GM21528 (cell line): Measurements from ENCODE around the gene RINL.
"Not testable (repeated sequence)": the region's sequence is repeated elsewhere in the genome, so short reads cannot be mapped to it uniquely, and the experiment has no call there.

Experiments
- ATAC-seq: cut with Tn5 transposase; IDR thresholded peaks from one replicate; pipeline ENCODE4 v1.9.1; 2021; ENCODE audit warnings: mild to moderate bottlenecking, moderate library complexity; ENCODE audit not compliant: unreplicated experiment, low FRiP score

The RINL gene

DNA sequence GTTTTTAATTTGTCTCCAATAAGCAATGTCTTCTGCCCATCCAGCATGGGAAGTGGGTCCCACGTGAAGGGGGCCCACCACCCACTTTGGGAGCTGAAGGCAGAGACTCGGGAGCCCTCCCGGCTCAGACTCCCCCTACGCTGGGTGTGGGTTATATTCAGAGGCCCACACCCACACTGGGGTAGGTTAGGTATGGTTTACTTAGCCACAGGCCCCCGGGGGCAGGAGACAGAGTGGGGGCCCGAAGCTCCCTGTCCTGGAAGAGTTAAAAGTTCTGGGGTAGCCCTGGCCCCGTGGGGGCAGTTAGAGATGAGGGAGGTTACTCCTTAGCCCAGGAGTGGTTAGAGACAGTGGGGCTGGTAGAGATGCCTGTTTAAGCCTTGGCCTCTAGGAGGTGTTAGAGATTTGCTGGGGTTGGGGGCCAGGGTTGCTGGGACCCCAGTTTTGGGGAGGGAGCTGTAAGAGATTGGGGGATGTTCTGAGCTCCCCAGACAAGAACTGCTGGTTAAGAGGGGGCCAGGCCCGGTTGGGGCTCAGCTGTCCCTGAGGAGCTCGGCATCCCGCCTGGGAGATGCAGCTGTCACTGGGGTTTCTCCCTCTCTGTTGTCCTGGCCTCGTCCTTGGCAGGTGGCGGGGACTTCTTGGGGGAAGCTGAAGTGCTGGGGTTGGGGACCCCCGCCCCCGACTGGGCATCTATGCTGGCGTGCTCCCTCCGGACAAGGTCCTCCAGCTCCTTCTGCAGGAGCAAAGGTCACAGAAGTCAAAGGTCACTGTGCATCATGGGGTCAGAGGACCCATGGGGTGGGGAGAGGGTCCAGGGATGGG lies 712 bp upstream of the RINL start:
- no peak for ATAC-seq

DNA sequence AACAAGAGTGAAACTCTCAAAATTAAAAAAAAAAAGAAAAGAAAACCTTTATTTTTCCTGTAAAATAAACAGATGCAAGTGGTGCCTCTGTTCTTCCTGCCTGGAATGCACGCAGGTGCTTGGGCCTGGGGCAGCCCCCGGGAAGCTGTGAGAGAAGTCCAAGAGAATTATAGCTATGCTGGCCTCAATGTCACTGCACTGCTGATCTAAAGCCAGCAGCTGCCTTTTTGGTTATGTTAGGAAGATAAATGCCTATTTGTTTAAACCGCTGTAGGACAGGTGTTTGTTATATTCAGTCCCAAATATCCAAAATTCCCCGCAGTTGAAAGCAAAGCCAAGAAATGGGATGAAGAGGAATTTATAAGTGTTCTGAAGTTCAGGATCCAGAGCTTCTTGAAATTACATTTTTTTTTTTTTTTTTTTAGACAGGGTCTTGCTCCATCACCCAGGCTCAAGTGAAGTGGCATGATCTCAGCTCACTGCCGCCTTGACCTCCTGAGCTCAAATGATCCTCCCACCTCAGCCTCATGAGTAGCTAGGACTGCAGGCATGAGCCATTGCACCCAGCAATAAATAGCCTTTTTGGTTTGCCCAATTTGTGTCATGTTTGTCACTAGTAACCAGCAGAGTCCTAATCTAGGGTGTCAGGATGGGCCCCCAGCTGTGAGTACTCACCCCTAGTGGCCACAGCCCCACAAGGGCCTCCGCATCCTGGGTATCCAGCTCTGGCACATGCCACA lies 2.2 kb downstream of the RINL start:
- ATAC-seq: no peak

DNA sequence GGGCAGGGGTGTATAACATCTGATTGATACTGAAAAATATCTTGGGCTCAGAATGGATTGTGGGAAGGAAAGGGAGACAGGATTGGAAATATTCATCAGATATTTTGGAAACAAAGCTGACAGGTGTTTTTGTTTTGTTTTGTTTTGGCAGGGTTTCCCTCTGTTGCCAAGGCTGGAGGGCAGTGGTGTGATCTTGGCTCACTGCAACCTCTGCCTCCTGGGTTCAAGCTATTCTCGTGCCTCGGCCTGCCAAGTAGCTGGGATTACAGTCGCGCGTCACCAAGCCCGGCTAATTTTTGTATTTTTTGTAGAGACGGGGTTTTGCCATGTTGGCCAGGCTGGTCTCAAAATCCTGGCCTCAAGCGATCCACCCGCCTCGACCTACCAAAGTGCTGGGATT lies 4.7 kb downstream of the RINL start:
- ATAC-seq: not testable (repeated sequence)

DNA sequence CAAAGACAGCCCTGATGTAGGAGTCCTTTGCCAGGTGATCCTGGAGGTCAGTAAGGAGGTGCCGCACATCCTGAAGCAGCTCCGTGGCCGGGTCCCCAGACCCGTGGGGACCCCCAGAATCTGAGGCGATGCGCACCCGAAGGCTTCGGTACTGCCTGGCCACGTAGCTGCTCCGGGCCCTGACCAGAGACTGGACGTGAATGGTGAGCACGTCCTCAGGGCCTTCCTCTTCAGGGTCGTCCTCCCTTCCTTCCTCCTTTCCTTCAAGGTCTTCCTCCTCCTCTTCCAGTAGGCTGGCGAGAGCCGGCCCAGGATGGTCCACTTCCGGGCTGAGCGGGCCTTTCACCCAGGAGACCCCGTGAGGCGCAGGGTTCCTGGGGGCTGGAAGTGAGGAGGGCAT lies 7.5 kb downstream of the RINL start:
- no peak for ATAC-seq

DNA sequence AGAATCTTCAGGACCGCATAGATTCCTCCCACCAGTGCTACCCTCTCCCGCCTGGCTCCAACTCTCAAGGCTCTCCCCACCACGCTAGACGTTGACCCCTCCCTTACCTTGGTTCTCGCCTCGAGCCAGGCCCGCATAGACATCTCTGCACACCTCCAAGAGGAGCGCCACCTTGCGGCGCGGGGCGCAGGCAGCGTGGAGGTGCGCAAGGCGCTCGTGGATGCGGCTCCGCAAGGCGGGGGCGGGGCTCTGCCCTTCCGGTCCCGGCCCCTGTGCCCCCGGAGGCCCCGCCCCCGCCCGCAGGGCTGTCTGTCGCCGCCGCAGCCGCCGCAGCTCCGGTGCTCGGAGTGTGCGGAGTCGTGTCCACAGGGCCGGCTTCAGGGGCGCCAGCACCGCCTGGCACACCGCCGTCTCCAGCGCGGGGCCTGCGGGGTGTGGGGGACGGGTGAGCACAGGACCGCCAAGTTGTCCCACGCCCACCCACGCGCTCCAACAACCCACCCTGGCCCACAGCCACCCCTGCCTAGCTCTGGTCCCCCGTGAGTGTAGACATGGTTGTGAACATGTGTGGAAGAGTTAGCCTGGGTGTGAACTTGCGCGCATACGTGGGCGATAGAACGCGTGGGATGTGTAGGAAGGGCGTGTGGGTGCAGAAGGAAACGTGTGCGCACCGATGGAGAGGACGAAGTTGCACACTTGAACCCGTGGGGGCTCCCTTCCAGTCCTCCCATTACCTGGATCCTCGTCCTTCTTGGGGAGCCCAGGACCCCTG lies 8.1 kb downstream of the RINL start:
- ATAC-seq: peak; percentile 58

DNA sequence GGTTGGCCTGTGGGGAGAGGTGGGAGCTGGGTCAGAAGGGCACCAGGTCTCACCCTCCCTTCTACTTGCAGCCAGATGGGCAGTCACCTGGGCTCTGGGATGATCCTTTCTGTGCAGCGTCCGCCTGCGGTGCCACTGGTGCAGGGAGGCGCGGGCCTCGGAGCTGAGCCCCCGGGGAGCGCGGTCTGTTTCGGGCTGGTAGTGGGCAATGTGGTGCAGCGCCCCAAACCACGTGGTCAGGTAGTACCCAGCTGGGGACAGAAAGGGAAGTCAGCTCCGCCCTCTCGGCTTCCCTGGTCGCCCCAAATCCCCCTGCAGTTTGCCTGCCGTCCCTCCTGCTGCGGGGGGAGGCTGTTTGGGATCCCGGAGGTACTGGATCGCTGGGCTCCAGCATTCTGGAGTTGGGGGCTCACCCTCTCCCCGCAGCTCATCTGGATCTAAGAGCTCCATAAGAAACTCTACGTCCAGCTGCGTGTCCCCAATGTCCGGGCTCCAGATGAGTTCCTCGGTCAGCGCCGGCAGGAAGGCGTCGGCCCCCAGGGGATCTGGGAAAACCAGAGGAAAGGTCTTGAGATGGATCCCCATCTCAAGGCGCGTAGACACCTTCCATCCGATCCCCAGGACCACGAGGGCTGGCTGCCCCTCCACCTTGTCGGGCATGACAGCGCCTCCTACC lies 8.8 kb downstream of the RINL start:
- ATAC-seq: no peak

DNA sequence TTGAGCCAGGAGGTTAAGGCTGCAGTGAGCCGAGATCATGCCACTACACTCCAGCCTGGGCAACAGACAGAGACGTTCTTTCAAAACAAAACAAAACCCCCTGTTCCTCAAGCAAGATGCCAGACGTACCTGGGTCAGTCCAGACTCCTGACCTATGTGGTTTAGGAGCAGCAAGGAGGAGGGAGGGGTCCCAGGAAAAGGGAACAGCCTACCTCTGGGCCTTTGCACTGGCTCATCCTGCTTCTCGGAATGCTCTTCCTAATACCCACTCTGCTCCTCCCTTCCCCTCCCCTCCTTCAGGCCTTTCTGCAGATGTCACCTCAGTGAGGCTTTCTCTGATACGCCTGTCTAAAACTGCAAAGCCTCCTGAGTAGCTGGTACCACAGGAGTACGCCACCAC lies 9.5 kb downstream of the RINL start:
- no peak for ATAC-seq

DNA sequence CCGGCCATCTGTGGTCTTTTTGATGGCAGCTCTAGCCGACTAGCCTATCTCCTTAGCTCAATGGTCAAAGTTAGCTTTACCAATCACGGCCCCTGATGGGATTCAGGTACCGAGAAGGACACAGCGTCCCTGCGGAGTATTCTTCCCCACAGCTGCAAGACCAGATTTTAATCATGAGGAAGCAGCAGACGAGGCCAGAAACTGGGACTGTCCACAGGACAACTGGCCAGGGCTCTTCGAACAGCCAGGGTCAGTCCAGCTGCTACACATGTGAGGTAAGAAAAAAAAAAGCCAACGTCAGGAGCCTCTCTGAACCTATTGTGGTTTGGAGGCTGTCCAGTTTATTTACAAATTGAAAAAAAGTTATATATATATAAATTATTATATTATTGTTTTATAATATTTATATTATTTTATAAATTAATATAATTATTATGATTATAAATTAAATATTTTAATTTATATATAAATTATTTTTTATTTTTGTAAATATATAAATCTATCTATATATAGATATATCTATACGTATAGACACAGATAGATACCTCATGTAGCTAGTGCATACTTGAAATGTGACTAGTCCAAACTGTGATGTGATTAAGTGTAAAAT lies 10.8 kb downstream of the RINL start:
- ATAC-seq: no peak

DNA sequence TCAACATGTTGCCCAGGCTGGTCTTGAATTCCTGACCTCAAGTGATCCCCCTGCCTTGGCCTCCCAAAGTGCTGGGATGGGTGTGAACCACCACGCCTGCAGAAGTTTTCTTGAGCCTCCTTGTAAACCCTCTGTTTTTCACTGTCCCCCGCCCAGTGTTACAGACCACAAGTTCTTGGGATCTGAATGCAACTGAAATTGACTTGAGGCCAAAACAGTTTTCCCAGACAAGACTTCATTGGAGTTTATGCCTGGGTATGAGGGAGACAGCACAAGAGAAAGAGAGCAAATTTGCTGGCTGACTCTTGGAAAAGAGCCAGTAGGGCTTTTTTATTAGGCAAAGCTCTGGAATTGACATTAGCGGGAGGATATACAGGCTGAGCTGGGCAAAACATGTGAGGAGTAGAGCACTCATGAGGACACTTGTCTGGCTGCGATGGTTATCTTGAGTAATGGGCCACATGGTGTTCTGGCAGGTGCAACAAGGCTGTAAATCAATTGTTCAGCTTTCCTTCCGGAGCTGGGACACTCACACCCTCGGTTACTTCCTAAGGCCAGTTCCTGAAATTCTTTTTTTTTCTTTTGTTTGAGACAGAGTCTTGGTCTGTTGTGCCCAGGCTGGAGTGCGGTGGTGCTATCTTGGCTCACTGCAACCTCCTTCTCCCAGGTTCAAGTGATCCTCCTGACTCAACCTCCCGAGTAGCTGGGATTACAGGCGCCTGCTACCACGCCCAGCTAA lies 15.6 kb downstream of the RINL start:
- ATAC-seq: no peak

DNA sequence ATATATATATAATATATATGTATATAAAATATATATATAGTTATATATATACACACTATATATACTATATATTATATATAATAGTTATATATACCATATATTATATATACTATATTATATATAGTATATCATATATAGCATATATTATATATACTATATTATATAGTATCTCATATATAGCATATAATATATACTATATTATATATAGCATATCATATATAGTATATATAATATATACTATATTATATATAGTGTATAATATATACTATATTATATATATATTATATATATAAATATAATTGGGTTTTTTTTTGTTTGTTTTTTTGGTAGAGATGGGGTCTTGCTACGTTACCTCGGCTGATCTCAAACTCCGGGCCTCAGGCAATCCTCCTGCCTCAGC lies 16.7 kb downstream of the RINL start:
- ATAC-seq: no peak

DNA sequence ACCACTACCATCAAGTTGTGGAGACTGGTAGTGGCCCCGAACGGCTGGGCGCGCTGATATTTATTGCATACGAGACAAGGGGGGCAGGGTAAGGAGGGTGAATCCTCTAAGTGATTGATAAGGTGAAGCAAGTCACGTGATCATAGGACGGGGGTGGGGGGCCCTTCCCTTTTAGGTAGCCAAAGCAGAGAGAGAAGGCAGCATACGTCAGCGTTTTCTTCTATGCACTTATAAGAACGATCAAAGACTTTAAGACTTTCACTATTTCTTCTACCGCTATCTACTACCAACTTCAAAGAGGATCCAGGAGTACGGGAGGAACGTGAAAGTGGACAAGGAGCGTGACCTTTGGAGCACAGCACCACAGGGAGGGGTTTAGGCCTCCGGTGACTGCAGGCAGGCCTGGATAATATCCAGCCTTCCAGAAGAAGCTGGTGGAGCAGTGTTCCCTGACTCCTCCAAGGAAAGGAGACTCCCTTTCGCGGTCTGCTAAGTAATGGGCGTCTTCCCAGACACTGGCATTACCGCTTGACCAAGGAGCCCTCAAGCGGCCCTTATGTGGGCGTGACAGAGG lies 18.4 kb downstream of the RINL start:
- ATAC-seq: not testable (repeated sequence)

DNA sequence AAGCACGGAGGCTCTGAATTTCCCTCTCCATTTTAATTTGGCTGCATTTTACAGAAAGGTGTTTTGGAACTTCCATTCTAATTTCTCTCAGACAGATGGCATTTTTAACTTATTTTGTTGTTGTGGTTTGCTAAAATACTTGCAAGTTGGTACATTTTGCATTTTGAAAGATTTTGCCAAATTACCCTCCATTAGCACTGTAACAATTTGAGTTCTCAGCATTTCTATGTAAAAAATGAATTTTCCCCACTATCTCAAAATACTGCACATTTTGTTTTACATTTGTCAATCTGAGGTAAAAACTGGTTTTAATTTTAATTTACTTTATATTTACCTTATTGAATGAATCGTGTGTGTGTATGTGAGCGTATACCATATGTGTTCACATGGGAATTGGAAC lies 21.3 kb downstream of the RINL start:
- no peak for ATAC-seq

DNA sequence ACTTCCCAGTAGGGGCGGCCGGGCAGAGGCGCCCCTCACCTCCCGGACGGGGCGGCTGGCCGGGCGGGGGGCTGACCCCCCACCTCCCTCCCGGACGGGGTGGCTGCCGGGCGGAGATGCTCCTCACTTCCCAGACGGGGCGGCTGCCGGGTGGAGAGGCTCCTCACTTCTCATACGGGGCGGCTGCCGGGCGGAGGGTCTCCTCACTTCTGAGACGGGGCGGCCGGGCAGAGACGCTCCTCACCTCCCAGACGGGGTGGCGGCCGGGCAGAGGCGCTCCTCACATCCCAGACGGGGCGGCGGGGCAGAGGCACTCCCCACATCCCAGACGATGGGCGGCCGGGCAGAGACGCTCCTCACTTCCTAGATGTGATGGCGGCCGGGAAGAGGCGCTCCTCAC lies 22.3 kb downstream of the RINL start:
- ATAC-seq: not testable (repeated sequence)

DNA sequence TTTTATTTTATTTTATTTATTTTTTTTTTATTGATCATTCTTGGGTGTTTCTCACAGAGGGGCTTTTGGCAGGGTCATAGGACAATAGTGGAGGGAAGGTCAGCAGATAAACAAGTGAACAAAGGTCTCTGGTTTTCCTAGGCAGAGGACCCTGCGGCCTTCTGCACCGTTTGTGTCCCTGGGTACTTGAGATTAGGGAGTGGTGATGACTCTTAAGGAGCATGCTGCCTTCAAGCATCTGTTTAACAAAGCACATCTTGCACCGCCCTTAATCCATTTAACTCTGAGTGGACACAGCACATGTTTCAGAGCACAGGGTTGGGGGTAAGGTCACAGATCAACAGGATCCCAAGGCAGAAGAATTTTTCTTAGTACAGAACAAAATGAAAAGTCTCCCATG lies 23.1 kb downstream of the RINL start:
- not testable (repeated sequence) for ATAC-seq

DNA sequence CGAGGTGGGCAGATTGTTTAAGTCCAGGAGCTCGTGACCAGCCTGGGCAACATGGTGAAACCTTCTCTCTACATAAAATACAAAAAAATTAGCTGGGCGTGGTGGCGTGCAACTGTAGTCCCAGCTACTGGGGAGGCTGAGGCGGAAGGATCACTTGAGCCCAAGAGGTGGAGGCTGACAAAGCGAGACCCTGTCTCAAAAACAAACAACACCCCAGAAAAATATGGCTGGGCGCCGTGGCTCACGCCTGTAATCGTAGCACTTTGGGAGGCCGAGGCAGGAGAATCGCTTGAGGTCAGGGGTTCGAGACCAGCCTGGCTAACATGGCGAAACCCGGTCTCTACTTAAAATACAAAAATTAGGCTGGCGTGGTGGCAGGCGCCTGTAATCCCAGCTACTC lies 24.9 kb downstream of the RINL start:
- no peak for ATAC-seq

DNA sequence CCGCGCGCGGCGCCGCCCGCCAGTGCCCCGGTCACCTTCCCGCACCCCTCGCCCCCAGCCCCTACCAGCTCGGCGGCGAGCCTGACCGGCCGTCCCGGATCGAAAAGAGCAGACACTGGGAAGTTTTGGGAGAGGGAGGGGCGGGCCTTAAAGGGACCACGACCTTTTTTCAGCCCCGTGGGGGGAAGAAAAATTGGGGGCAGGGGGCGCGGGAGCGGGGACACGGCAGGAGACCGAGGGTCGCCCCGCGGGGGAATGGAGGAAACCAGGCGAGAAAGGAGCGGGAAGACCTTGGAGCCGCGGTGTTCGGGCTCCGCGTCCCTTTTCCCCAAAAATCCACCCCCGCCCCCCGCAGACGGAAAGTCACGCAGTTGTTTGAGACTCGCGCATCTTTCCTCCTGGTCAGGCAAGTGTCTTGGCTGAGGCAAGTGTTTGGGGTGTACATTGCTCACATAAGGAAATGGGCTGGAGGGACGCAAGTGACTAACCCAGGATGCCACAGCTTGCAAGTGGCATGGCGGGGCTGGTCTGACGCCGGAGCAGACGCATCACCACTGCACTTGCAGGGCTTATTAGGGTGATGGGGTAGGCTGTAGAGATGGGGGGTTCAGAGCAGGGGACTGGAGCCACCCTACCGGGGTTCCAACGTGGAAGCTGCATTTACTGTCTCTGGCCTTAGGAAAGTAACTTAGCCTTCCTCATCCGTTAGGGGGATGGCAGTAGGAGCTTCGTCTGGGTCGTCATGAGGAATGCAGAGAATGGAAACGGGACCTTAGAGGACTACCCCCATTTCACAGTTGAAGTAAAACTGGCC lies 25.6 kb downstream of the RINL start:
- no peak for ATAC-seq

DNA sequence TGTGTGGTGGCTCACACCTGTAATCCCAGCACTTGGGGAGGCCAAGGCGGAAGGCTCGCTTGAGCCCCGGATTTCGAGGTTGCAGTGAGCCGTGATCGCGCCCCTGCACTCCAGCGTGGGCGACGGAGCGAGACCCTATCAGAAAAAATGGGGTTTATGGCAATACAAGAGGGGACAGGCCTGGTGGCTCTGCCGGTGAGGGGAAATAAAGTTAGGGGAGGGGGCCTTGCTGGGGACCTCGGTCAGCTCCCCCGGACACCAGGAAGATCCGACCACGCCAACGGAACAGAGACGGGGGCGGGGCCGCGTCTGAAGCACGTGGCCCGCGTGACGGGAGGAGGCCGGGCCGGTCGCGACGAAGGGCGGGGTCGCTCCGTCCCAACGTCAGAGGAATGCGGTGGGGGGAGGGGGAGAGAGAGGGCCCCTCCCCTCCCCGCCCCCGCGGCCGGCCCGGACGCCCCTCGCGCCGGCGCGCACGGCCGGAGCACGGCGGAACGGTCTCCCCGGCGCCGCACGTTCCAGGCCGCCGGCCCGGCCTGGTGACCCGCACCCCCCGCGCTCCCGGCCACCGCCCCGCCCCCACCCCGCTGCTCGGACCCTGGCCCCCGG lies 26.3 kb downstream of the RINL start:
- ATAC-seq: peak; percentile 15
